HCT116 (cell line): Measurements from ENCODE around the gene SMG6. TPM values are rescaled to one million over a fixed set of nuclear protein-coding genes. Genes with fewer than 3 reads are reported as not detected.
A peak's percentile ranks its signal among the peaks of the same experiment; 100 is the strongest.

Experiments
- ATAC-seq: fragments of 200-7000 bp; cut with Tn5 transposase; 2 replicates; pipeline ENCODE4 v1.9.1; 2020; ENCODE audit warnings: mild to moderate bottlenecking, moderate library complexity
- BruUV-seq: library from RNA; stranded (reverse); fragments of 400-500 nt; replicated peaks from 2 replicates; lab custom pipeline; 2021; lab: Mats Ljungman, UMichigan
- CTCF ChIA-PET: fragments of 300-600 bp; sonication (Branson Sonifier 250); formaldehyde crosslinking; loops from one replicate; lab custom pipeline; 2021; ENCODE audit warnings: antibody characterized with exemption; lab: Charles Lee
- POLR2A ChIA-PET: fragments of 300-600, 350-600 bp; sonication (Branson Sonifier 250); formaldehyde crosslinking; loops from one replicate; lab custom pipeline; 2021; ENCODE audit warnings: antibody characterized with exemption; lab: Charles Lee
- RAD21 ChIA-PET, 2 experiments: fragments of 300-600 bp; sonication (Branson Sonifier 250); formaldehyde crosslinking; loops; one replicate each; lab custom pipeline; 2023; ENCODE audit warnings: low total read pairs in 2 of 2; ENCODE audit not compliant: uncharacterized antibody in 2 of 2, unreplicated experiment in 2 of 2, low non-redundant PET in 1 of 2; lab: Charles Lee
- DNase-seq: peaks from one replicate; pipeline ENCODE4 v3.0.0-alpha.2; 2010; ENCODE audit warnings: low read depth, low spot score
- H2AFZ ChIP-seq: fragments of 200-600 bp; shearing (Covaris generic), sonication (generic); 2 replicates; pipeline ENCODE4 v1.6.1; 2017; ENCODE audit warnings: low read depth, mixed run types, mixed read lengths, antibody characterized with exemption, low read length; ENCODE audit not compliant: poor library complexity, severe bottlenecking
- H3K27ac ChIP-seq: 2 replicates; pipeline ENCODE4 v1.5.1; 2012; ENCODE audit warnings: low read depth, low read length
- H3K27me3 ChIP-seq: fragments of 200-600 bp; sonication (generic); 2 replicates; pipeline ENCODE4 v1.6.1; 2016; ENCODE audit warnings: mixed run types, low read length, mixed read lengths; ENCODE audit not compliant: insufficient read depth
- H3K36me3 ChIP-seq, 2 experiments: fragments of 200-500 bp in 1 of 2; fragments of 200-600 bp in 1 of 2; sonication (Bioruptor generic) in 1 of 2; sonication (generic) in 1 of 2; 2 replicates each; pipeline versions ENCODE4 v1.5.1 to v1.6.1; 2014 to 2016; ENCODE audit warnings: low read length in 2 of 2, inconsistent platforms in 1 of 2, mixed read lengths in 1 of 2, mixed run types in 1 of 2; ENCODE audit not compliant: insufficient read depth in 2 of 2, control insufficient read depth in 1 of 2
- H3K4me1 ChIP-seq, 2 experiments: fragments of 200-600 bp in 1 of 2; sonication (generic) in 1 of 2; 2 replicates each; pipeline versions ENCODE4 v1.5.1 to v1.6.1; 2012 to 2017; ENCODE audit warnings: low read length in 2 of 2, inconsistent platforms in 1 of 2, mild to moderate bottlenecking in 1 of 2, mixed read lengths in 1 of 2, mixed run types in 1 of 2, moderate library complexity in 1 of 2; ENCODE audit not compliant: insufficient read depth in 2 of 2, control insufficient read depth in 1 of 2
- H3K4me2 ChIP-seq: fragments of 200-600 bp; sonication (generic); 2 replicates; pipeline ENCODE4 v1.6.1; 2017; ENCODE audit warnings: mixed run types, low read length, mixed read lengths
- H3K4me3 ChIP-seq, 2 experiments: fragments of 200-600 bp in 1 of 2; sonication (generic) in 1 of 2; replicated peaks in 1 of 2; 2 replicates each; pipeline ENCODE4 v1.5.1; 2011 to 2016; ENCODE audit warnings: low read length in 2 of 2, control low read depth in 1 of 2, low read depth in 1 of 2, mild to moderate bottlenecking in 1 of 2, mixed read lengths in 1 of 2, mixed run types in 1 of 2
- H3K79me2 ChIP-seq: fragments of 200-600 bp; sonication (generic); 2 replicates; pipeline ENCODE4 v1.6.1; 2017; ENCODE audit warnings: mild to moderate bottlenecking, mixed run types, low read length, moderate library complexity, mixed read lengths; ENCODE audit not compliant: insufficient read depth
- H3K9ac ChIP-seq: fragments of 200-600 bp; sonication (generic); 2 replicates; pipeline ENCODE4 v1.6.1; 2016; ENCODE audit warnings: low read length, mixed read lengths
- H3K9me2 ChIP-seq: fragments of 200-600 bp; sonication (generic), shearing (Covaris generic); 2 replicates; pipeline ENCODE4 v1.6.1; 2017; ENCODE audit warnings: mixed run types, mild to moderate bottlenecking, moderate library complexity; ENCODE audit not compliant: insufficient read depth
- H3K9me3 ChIP-seq, 2 experiments: fragments of 200-500 bp in 1 of 2; fragments of 200-600 bp in 1 of 2; sonication (Bioruptor generic) in 1 of 2; sonication (generic) in 1 of 2; 2 replicates each; pipeline ENCODE4 v1.6.1; 2014 to 2017; ENCODE audit warnings: low read length in 2 of 2, mixed read lengths in 2 of 2, inconsistent platforms in 1 of 2, low read depth in 1 of 2, mild to moderate bottlenecking in 1 of 2, mixed run types in 1 of 2, moderate library complexity in 1 of 2; ENCODE audit not compliant: control insufficient read depth in 1 of 2, insufficient read depth in 1 of 2
- H4K20me1 ChIP-seq: fragments of 200-600 bp; sonication (generic), shearing (Covaris generic); 2 replicates; pipeline ENCODE4 v1.6.1; 2017; ENCODE audit warnings: mixed run types, mild to moderate bottlenecking, moderate library complexity; ENCODE audit not compliant: insufficient read depth
- CBX3 ChIP-seq: IDR thresholded peaks from 2 replicates; pipeline ENCODE4 v1.6.1; 2012; ENCODE audit warnings: low read depth
- CEBPB ChIP-seq: IDR thresholded peaks from 2 replicates; pipeline ENCODE4 v1.6.1; 2012; ENCODE audit warnings: low read depth
- EZH2 ChIP-seq: fragments of 200-600 bp; sonication (generic); IDR thresholded peaks from 2 replicates; pipeline ENCODE4 v1.6.1; 2017; ENCODE audit warnings: antibody characterized with exemption, mixed run types
- EZH2phosphoT487 ChIP-seq: fragments of 200-600 bp; IDR thresholded peaks from 2 replicates; pipeline ENCODE4 v1.6.1; 2018; ENCODE audit warnings: antibody characterized with exemption, borderline replicate concordance
- FOSL1 ChIP-seq: IDR thresholded peaks from 2 replicates; pipeline ENCODE4 v1.6.1; 2012; ENCODE audit warnings: low read depth
- POLR2A ChIP-seq: IDR thresholded peaks from 2 replicates; pipeline ENCODE4 v1.7.0; 2011; ENCODE audit warnings: borderline replicate concordance; ENCODE audit not compliant: insufficient read depth, insufficient read length; ENCODE audit errors: extremely low read depth
- POLR2AphosphoS5 ChIP-seq: IDR thresholded peaks from 2 replicates; pipeline ENCODE4 v1.6.1; 2011; ENCODE audit warnings: mild to moderate bottlenecking, low read depth, low read length, moderate library complexity
- RAD21 ChIP-seq: IDR thresholded peaks from 2 replicates; pipeline ENCODE4 v1.6.1; 2012; ENCODE audit warnings: low read depth, mild to moderate bottlenecking
- SIN3A ChIP-seq: IDR thresholded peaks from 2 replicates; pipeline ENCODE4 v1.6.1; 2012; ENCODE audit warnings: low read depth
- SP1 ChIP-seq: IDR thresholded peaks from 2 replicates; pipeline ENCODE4 v1.6.1; 2012; ENCODE audit warnings: low read depth
- SRF ChIP-seq: IDR thresholded peaks from 2 replicates; pipeline ENCODE4 v1.6.1; 2012; ENCODE audit warnings: low read depth
- TCF7L2 ChIP-seq: IDR thresholded peaks from 2 replicates; pipeline ENCODE4 v1.7.0; 2011; ENCODE audit warnings: borderline replicate concordance, inconsistent platforms; ENCODE audit not compliant: insufficient read depth, insufficient read length; ENCODE audit errors: extremely low read depth
- YY1 ChIP-seq: IDR thresholded peaks from 2 replicates; pipeline ENCODE4 v1.6.1; 2011; ENCODE audit warnings: low read length, low read depth, moderate library complexity, mild to moderate bottlenecking; ENCODE audit not compliant: insufficient replicate concordance; ENCODE audit errors: extremely low read depth
- ZNF274 ChIP-seq: fragments of 200-500 bp; sonication (Bioruptor generic); IDR thresholded peaks from 2 replicates; pipeline ENCODE4 v1.6.1; 2014; ENCODE audit warnings: mild to moderate bottlenecking, low read depth, low read length, inconsistent platforms
- intact Hi-C: fragments of 100-400 bp; cut with micrococcal nuclease; formaldehyde crosslinking; loops from 2 replicates; pipeline ENCODE4 v1.10.0; 2022
- total RNA-seq: library from RNA; stranded (reverse); gene quantifications from one replicate; pipeline ENCODE4 v1.2.1, GENCODE V29; 2021; ENCODE audit not compliant: unreplicated experiment
- TF ChIP-seq, protein P1 (sequence below): IDR thresholded peaks from 2 replicates; pipeline ENCODE4 v1.6.1; 2012
- TF ChIP-seq, protein P2 (sequence below), 3 experiments: fragments of 200-600 bp in 1 of 3; sonication (generic) in 1 of 3; IDR thresholded peaks in 2 of 3; conservative IDR thresholded peaks in 1 of 3; 2 replicates each; pipeline ENCODE4 v1.5.1; 2012 to 2017; ENCODE audit warnings: low read depth in 2 of 3, low read length in 2 of 3, antibody characterized with exemption in 1 of 3, borderline replicate concordance in 1 of 3, control low read depth in 1 of 3, mild to moderate bottlenecking in 1 of 3, mixed read lengths in 1 of 3, mixed run types in 1 of 3, moderate library complexity in 1 of 3; ENCODE audit not compliant: insufficient read depth in 1 of 3
- TF ChIP-seq, protein P3 (sequence below): IDR thresholded peaks from 2 replicates; pipeline ENCODE4 v1.6.1; 2011; ENCODE audit warnings: mild to moderate bottlenecking, low read length, moderate library complexity; ENCODE audit not compliant: insufficient replicate concordance; ENCODE audit errors: extremely low read depth
- TF ChIP-seq, protein P4 (sequence below): IDR thresholded peaks from 2 replicates; pipeline ENCODE4 v1.6.1; 2012
- TF ChIP-seq, protein P5 (sequence below): IDR thresholded peaks from 2 replicates; pipeline ENCODE4 v1.6.1; 2012; ENCODE audit warnings: low read depth

Gene SMG6
- total RNA-seq, 1 experiment from 2014 or later, result 23.1 TPM

DNA sequence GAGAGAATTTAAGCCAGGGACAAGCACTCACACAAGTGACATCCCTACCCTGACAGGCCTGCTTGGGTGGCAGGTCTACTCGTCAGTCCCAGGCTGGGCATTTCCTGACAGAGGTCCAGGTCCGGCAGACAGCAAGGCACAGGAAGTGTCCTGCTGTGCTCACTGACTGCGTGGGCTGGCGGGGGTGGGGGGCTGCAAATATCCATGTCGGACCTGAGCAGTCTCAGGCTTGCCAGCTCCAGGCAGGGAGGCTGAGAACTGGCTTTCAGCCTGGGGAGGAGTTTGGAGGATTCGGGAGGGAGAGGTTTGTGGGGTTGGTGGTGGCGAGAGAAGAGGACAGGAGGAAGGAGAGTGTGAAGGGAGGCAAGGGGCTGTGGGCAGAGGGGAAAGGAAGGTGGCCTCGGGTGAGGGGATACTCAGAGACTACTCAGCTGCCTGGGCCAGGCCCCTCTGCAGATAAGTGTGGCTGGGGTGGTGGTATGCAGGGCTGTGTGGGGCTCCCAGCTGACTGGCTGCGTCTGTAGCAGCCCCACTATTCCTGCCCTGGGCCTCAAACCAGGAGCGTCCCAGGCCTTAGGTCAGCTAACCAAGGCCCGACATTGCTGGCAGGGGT, 240.9 kb downstream of the SMG6 start:
- CTCF ChIA-PET, result no interaction called here
- POLR2A ChIA-PET, result no interaction called here
- DNase-seq, result no peak
- no peak for TF ChIP-seq ZNF274
- TF ChIP-seq SIN3A, result no peak
- TF ChIP-seq, protein P1, sequence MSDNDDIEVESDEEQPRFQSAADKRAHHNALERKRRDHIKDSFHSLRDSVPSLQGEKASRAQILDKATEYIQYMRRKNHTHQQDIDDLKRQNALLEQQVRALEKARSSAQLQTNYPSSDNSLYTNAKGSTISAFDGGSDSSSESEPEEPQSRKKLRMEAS, result no peak
- TF ChIP-seq, protein P2, sequence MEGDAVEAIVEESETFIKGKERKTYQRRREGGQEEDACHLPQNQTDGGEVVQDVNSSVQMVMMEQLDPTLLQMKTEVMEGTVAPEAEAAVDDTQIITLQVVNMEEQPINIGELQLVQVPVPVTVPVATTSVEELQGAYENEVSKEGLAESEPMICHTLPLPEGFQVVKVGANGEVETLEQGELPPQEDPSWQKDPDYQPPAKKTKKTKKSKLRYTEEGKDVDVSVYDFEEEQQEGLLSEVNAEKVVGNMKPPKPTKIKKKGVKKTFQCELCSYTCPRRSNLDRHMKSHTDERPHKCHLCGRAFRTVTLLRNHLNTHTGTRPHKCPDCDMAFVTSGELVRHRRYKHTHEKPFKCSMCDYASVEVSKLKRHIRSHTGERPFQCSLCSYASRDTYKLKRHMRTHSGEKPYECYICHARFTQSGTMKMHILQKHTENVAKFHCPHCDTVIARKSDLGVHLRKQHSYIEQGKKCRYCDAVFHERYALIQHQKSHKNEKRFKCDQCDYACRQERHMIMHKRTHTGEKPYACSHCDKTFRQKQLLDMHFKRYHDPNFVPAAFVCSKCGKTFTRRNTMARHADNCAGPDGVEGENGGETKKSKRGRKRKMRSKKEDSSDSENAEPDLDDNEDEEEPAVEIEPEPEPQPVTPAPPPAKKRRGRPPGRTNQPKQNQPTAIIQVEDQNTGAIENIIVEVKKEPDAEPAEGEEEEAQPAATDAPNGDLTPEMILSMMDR (IDR thresholded peaks at IDR 0.05 in 2 of 3, conservative IDR thresholded peaks at IDR 0.05 in 1 of 3; ENCODE audit: borderline replicate concordance in 1 of 3, insufficient read depth in 1 of 3, low read depth in 2 of 3, low read length in 2 of 3), result no peak
- no peak for TF ChIP-seq POLR2AphosphoS5
- no peak for TF ChIP-seq SRF
- TF ChIP-seq EZH2, result no peak
- no peak for TF ChIP-seq YY1
- TF ChIP-seq EZH2phosphoT487, result no peak
- TF ChIP-seq, protein P3, sequence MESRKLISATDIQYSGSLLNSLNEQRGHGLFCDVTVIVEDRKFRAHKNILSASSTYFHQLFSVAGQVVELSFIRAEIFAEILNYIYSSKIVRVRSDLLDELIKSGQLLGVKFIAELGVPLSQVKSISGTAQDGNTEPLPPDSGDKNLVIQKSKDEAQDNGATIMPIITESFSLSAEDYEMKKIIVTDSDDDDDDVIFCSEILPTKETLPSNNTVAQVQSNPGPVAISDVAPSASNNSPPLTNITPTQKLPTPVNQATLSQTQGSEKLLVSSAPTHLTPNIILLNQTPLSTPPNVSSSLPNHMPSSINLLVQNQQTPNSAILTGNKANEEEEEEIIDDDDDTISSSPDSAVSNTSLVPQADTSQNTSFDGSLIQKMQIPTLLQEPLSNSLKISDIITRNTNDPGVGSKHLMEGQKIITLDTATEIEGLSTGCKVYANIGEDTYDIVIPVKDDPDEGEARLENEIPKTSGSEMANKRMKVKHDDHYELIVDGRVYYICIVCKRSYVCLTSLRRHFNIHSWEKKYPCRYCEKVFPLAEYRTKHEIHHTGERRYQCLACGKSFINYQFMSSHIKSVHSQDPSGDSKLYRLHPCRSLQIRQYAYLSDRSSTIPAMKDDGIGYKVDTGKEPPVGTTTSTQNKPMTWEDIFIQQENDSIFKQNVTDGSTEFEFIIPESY, result no peak
- no peak for TF ChIP-seq POLR2A
- TF ChIP-seq, protein P4, sequence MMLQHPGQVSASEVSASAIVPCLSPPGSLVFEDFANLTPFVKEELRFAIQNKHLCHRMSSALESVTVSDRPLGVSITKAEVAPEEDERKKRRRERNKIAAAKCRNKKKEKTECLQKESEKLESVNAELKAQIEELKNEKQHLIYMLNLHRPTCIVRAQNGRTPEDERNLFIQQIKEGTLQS, result no peak
- TF ChIP-seq TCF7L2, result no peak
- TF ChIP-seq FOSL1, result no peak
- no peak for TF ChIP-seq CEBPB
- no peak for TF ChIP-seq CBX3
- no peak for TF ChIP-seq RAD21
- TF ChIP-seq, protein P5, sequence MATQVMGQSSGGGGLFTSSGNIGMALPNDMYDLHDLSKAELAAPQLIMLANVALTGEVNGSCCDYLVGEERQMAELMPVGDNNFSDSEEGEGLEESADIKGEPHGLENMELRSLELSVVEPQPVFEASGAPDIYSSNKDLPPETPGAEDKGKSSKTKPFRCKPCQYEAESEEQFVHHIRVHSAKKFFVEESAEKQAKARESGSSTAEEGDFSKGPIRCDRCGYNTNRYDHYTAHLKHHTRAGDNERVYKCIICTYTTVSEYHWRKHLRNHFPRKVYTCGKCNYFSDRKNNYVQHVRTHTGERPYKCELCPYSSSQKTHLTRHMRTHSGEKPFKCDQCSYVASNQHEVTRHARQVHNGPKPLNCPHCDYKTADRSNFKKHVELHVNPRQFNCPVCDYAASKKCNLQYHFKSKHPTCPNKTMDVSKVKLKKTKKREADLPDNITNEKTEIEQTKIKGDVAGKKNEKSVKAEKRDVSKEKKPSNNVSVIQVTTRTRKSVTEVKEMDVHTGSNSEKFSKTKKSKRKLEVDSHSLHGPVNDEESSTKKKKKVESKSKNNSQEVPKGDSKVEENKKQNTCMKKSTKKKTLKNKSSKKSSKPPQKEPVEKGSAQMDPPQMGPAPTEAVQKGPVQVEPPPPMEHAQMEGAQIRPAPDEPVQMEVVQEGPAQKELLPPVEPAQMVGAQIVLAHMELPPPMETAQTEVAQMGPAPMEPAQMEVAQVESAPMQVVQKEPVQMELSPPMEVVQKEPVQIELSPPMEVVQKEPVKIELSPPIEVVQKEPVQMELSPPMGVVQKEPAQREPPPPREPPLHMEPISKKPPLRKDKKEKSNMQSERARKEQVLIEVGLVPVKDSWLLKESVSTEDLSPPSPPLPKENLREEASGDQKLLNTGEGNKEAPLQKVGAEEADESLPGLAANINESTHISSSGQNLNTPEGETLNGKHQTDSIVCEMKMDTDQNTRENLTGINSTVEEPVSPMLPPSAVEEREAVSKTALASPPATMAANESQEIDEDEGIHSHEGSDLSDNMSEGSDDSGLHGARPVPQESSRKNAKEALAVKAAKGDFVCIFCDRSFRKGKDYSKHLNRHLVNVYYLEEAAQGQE, result no peak
- no peak for TF ChIP-seq SP1
- Histone ChIP-seq H3K9me2 (no peaks in the 10 kb centered on the region), H2AFZ (no peak overlapping the region), H4K20me1 (no peaks in the 10 kb centered on the region), H3K9ac (no peak overlapping the region), H3K9me3 (no peaks in the 10 kb centered on the region), H3K4me1 (peaks cover 0 to 16% of the 10 kb centered on the region in 2 experiments; a peak in 3 of 4 replicates), H3K36me3 (no peaks in the 10 kb centered on the region), H3K79me2 (no peaks in the 10 kb centered on the region), H3K27ac (no peak overlapping the region), H3K4me3 (no peak overlapping the region), H3K4me2 (peak overlapping the region; percentile 42), H3K27me3 (no peaks in the 10 kb centered on the region)
- intact Hi-C loops, result no loop called here
- no peak for ATAC-seq
- no TSS peak for BruUV-seq
- RAD21 ChIA-PET, result no interaction called here
